Activated CD4-positive, CD25-positive, alpha-beta regulatory T cell treated with anti-CD3 and anti-CD28 coated beads, Interleukin-2, amount 50 U/mL, for 72 hours (primary cell): ENCODE measurements around the gene SYTL2.
"Not testable (repeated sequence)": the region's sequence is repeated elsewhere in the genome, so short reads cannot be mapped to it uniquely, and the experiment has no call there.

Experiments used
- DNase-seq: peaks from one replicate; pipeline ENCODE4 v3.0.0; 2021

Gene SYTL2, protein sequence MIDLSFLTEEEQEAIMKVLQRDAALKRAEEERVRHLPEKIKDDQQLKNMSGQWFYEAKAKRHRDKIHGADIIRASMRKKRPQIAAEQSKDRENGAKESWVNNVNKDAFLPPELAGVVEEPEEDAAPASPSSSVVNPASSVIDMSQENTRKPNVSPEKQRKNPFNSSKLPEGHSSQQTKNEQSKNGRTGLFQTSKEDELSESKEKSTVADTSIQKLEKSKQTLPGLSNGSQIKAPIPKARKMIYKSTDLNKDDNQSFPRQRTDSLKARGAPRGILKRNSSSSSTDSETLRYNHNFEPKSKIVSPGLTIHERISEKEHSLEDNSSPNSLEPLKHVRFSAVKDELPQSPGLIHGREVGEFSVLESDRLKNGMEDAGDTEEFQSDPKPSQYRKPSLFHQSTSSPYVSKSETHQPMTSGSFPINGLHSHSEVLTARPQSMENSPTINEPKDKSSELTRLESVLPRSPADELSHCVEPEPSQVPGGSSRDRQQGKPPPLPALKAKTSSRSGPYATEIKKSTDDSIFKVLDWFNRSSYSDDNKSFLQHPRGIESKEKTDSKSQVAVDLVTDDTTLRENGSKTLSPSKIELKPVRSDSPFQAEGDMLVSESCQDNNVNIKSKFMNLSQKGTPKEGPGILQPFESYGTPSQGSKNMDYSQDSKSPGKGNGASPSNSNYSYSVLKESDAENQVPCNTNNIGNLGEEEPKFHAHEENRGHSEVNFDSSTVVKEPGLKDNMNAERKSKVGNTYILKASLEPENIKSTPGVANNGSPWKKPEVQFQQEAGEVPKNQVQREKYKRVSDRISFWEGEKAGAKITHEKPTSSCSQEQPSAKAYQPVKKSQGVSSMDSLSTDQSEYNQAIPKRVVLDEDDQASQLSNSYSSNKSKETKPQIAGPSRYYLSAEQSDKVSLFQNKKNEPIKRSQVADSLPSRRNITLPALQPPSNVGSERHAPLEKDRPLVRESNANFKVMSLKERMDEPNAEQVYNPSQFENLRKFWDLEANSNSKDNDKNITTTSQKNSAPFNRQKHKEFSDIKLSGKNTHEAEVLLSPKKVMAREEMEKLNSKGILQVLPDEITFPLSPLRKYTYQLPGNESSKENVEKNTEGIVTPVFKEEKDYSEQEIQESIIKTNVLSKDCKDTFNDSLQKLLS (N-terminal part only)

DNA sequence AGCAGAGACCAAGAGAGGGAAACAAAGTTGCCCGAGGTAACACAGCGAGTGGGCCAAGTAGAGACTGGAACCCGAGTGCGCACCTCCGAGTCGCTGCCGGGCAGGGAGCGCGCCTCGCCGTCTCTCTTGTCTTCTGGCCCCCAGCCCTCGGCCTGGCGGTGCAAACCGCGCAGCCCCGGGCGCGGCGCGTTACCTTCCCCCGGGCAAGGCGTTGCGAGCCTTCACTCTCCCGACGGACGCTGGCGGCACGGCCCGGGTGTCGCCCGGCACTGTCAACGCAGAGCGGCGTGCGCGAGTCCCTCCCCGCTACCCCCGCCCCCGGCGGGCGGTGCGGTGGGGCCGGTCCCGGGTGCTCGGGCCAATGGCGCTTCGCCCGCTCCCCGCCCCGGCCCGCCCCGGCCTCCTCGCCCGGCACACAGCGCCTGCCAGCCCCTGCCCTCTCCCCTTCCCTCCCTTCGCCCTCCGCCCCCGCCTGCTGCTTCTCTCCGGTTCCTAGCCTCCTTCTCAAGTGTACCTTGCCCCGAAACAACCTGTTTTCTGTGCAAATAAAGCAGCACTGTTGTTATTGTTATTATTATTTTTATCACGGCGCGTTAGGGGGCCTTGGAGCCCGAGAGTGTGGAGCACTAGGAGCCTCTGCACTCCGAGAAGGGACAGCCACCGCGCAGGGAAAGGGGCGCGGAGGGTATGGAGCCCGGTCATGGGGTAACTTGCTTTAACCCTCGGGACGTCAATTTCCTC is at the start of gene SYTL2:
TSS of gene SYTL2 (minus strand) at position 271 of the 741 bp plus-strand sequence. CDS start 53,416 bp downstream, outside the sequence.
- peak; percentile 76 for DNase-seq

- not testable (repeated sequence) for DNase-seq
These were observed 48.6 kb upstream of the SYTL2 start for GRCh38 chr11:85859541-85859940.

DNA sequence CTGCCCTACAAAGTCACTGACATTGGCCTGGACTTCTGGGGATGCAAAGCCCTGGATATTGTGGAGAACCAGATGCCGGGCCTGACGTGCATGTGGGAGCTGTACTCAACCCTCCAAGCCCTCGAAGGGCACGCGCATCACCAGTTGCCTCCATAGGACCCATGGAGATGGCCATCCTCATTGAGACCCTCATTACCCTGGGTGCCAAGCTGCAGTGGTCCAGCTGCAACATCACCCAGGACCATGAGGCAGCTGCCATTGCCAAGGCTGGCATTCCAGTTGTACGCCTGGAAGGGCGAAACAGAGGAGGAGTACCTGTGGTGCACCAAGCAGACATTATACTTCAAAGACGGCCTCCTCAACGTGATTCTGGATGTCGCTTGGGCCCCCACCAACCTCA is 46.2 kb upstream of the SYTL2 start:
- no peak for DNase-seq

- DNase-seq: no peak
These were observed 44.4 kb upstream of the SYTL2 start, which contains the start of gene CCDC83 for GRCh38 chr11:85855341-85855656. TSS of gene CCDC83 (plus strand) at chr11:85855383. CDS start at chr11:85865124, 9,741 bp downstream.

DNA sequence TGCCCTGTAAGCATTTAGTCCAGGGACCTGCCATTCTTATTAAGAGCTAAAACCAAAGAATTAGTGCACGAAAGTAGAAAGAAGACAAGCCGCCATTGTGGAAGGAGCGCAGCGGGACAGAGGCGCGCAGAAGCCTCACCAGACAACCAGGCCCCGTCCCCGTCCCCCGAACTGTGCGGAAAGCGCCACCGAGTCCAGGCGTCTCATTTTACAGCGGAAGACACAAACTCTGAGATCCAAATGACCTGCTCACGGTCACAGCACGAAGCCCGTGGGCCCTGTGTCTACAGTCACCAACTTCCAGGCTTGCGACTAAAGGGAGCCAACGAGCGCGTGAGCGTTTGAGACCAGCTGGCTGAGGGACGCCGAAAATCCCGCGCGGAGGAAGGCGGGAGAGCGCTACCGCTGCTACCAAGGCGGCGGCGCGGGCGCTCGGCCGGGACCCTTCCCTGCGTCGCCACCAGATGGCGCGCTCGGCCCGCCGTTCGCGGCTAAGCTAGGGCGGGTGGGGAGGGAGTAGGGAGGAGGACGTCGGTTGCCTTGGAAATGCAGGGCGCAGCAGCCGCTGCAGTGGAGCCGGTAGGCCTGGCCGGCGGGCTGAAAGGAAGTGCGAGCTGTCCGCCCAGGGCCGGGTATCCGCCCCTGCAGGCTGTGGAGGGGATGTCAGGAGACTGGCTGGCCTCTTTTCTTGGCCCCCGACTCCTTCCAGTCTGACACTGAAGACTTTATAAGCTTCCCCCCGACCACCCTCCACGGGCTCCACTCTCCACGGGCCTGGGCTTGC is 43.8 kb upstream of the SYTL2 start:
- peak; percentile 94 for DNase-seq

DNA sequence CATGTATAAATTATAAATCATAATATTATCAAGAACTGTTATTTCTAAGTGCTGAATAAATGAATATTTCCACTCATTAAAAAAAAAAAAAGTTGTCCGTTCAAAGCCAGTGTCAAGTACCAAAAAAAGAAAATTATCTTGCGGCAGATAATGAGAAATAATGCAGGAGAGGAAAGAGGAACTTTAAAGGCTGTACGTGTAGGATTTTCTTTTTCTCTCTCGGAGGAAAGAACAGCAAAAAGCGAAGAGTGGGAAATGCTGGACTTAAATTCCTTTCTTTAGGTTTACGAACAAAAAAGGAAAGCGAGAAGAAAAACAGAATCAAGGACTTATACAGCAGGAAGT is 43.2 kb upstream of the SYTL2 start:
- DNase-seq: no peak

DNA sequence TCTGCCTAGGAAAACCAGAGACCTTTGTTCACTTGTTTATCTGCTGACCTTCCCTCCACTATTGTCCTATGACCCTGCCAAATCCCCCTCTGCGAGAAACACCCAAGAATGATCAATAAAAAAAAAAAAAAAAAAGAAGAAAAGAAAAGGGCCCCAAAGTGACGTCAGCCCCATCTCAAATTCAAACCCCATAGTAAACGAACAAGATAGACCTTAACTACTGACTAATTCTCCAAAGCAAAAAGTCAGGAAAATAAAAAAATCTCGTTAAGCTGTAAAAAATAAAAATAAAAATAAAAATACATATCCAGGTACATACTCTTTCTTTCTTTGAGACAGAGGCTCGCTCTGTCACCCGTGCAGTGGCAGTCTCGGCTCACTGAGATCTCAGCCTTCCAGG is 42.6 kb upstream of the SYTL2 start:
- not testable (repeated sequence) for DNase-seq

DNA sequence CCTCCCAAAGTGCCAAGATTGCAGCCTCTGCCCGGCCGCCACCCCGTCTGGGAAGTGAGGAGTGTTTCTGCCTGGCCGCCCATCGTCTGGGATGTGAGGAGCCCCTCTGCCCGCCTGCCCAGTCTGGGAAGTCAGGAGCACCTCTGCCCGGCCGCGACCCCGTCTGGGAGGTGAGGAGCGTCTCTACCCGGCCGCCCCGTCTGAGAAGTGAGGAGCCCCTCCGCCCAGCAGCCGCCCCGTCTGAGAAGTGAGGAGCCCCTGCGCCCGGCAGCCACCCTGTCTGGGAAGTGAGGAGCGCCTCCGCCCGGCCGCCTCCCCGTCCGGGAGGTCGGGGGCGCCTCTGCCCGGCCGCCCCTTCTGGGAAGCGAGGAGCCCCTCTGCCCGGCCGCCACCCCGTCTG is 41.8 kb upstream of the SYTL2 start:
- DNase-seq: not testable (repeated sequence)

DNA sequence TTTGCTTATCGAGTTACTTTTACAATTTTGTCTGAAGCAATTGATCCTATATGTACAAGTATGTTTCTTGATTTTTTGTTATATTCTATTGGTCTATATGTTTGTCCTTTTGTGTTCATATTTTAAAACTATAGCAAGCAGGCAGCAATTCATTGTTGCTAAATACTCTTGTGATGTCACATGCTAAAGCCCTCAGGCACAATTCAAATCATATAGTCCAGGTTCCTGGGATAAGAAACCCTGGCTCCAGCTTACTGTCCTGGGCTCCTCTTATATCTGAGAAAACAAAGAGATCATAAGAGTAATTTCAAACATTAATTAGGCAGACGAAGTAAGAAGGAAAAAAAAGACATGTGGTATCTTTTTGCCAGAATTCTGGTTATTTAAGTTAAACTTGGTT is 37.6 kb upstream of the SYTL2 start:
- DNase-seq: no peak

DNA sequence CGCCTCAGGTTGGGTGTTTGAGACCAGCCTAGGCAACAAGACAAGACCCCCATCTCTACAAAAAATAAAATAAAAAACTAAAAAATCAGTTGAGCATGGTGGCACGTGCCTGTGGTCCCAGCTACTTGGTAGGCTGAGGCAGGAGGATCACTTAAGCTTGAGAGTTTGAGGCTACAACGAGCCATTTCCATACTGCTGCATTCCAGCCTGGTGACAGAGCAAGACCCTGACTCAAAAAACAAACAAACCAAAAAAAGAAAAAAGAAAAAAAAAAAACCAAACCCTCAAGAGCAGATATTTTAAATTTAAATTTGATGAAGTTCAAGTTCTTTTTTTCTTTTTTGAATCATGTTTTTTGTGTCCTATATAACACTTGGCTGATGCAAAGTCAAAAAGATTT is 37.1 kb upstream of the SYTL2 start:
- no peak for DNase-seq

DNA sequence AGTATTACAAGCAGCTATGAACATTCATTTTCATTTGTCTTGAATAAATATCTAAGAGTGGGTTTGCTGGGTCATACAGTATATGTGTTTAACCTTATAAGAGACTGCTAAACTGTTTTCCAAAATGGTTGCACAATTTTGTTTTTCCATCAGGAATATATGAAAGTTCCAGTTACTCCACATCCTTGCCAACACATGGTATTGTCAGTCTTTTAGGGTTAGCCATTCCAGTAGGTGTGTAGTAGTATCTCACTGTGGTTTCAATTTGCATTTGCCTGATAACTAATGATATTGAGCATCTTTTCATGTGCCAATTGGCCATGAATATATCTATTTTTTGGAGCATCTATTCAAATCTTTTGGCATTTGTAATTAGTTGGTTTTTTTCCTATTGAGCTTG is 36.5 kb upstream of the SYTL2 start:
- no peak for DNase-seq

DNA sequence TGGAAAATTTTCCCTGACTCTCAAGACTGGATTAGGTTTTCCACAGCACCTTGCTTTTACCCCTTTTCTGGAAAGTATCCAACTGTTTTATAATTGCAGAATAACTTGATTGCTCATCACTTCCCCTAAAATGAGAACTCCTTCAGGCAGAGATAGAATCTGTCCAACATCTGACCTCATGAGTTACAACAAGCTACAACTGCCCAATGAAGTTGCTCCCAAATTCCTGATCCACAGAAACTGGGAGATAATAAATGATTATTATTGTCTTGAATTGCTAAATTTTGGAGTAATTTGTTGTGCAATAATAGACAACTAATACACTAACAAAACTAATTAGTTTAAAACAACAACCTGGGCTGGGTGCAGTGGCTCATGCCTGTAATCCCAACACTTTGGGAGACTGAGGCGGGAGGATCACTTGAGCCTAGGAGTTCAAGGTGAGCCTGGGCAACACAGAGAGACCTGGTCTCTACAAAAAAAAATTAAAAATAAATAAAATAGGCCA is 34.2 kb upstream of the SYTL2 start:
- DNase-seq: no peak

- DNase-seq: no peak
These were observed 33.6 kb upstream of the SYTL2 start for GRCh38 chr11:85844439-85845123.

DNA sequence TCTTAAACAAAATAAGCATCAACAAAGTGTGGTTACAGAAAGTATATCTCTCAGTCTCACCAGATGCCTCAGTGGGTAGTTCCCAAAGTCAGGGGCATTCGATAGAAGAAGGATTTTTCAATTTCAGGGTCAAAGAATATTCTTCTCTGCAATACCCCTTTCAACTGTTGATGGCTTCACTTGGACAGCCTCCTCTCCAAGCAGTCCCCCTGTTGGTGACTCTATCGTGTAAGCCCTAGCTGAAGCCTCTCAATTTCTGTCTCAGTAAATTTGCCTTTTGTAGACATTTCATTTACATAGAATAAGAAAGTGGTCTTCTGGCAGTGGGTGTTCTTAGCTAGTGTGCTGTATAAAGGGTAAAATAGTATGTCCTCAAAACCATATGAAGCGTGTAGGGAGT is 33.0 kb upstream of the SYTL2 start:
- DNase-seq: no peak

DNA sequence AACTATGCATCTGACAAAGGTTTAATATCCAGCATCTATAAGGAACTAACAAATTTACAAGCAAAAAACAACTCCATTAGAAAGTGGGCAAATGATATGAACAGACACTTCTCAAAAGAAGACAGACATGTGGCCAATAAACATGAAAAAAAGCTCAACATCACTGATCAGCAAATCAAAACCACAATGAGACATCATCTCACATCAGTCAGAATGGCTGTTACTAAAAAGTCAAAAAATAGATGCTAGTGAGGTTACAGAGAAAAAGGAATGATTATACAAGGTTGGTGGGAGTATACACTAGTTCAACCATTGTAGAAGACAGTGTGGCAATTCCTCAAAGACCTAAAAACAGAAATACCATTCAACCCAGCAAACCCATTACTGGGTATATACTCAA is 30.0 kb upstream of the SYTL2 start:
- DNase-seq: not testable (repeated sequence)

- no peak for DNase-seq
These were observed 24.8 kb upstream of the SYTL2 start for GRCh38 chr11:85835729-85836128.

- DNase-seq: no peak
These were observed 24.3 kb upstream of the SYTL2 start for GRCh38 chr11:85835263-85835662.

- DNase-seq: no peak
These were observed 20.1 kb upstream of the SYTL2 start for GRCh38 chr11:85831050-85831449.

DNA sequence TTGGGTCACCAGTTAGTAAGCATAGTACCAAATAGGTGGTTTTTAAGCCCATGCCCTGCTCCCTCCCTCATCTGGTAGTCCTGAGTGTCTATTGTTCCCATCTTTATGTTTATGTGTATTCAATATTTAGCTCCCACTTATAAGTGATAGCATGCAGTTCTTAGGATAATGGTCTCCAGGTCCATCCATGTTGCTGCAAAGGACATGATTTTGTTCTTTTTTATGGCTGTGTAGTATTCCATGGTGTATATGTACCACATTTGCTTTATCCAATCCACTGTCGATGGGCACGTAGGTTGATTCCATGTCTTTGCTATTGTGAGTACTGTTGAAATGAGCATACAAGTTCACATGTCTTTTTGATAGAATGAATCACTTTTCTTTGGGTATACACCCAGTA is 18.2 kb upstream of the SYTL2 start:
- no peak for DNase-seq

GRCh38 chr11:85828640-85828978 is 17.7 kb upstream of the SYTL2 start:
- no peak for DNase-seq
